ENCODE results near the gene POMT2.

GRCh38 chr14:77278461-77279230 is 42.0 kb downstream of the POMT2 start:
- TF ChIP-seq CTCF (IDR thresholded peaks at IDR 0.05) (no peak), POLR2AphosphoS5 (IDR thresholded peaks at IDR 0.05) (no peak), POLR2A (IDR thresholded peaks at IDR 0.05) (no peak)
